Measurements from ENCODE around the gene STXBP3. TPM values are rescaled to one million over a fixed set of nuclear protein-coding genes. Genes with fewer than 3 reads are reported as not detected.

Gene STXBP3
- total and polyA plus RNA-seq, 2 experiments from 2014 or later, result 25.0 to 77.5 TPM

GRCh38 chr1:108816049-108816893 is 69.8 kb downstream of the STXBP3 start:
- peak overlapping the region; percentile 84 for H3K27ac ChIP-seq
- H3K27me3 ChIP-seq, result no peaks in the 10 kb centered on the region
- peaks cover 22% of the 10 kb centered on the region for H3K4me1 ChIP-seq (ENCODE audit: insufficient read depth)
- DNase-seq (ENCODE audit: low spot score), result peak; percentile 83
- no peaks in the 10 kb centered on the region for H3K9me3 ChIP-seq (ENCODE audit: low read depth)
- 40% methylated on average over 12 of the region's 12 CpGs for WGBS (ENCODE audit: low lambda C conversion rate, missing lambda C conversion rate)
- no peaks in the 10 kb centered on the region for H3K36me3 ChIP-seq (replicated peaks; ENCODE audit: insufficient read depth, low read depth)
- no peaks in the 10 kb centered on the region for H3K79me2 ChIP-seq
- H3K4me2 ChIP-seq, result peak overlapping the region; percentile 53
- H3K4me3 ChIP-seq, result no peak overlapping the region
- peak overlapping the region; percentile 33 for H2AFZ ChIP-seq
- H4K20me1 ChIP-seq (ENCODE audit: insufficient read depth, poor library complexity, severe bottlenecking), result no peaks in the 10 kb centered on the region
- H3K9me2 ChIP-seq (replicated peaks; ENCODE audit: insufficient read depth), result no peaks in the 10 kb centered on the region
- no peak for TF ChIP-seq EZH2 (IDR thresholded peaks at IDR 0.05; ENCODE audit: borderline replicate concordance)
- no peak for TF ChIP-seq EZH2phosphoT487 (IDR thresholded peaks at IDR 0.05; ENCODE audit: low read depth, severe bottlenecking, unreplicated experiment)
- TF ChIP-seq CTCF (IDR thresholded peaks at IDR 0.05; ENCODE audit: poor library complexity), result no peak

- Histone ChIP-seq H3K36me3 (replicated peaks; ENCODE audit: insufficient read depth, low read depth) (no peaks in the 10 kb centered on the region), H4K20me1 (ENCODE audit: insufficient read depth, poor library complexity, severe bottlenecking) (no peaks in the 10 kb centered on the region), H3K27ac (peak overlapping the region; percentile 84), H2AFZ (peak overlapping the region; percentile 33), H3K4me2 (peak overlapping the region; percentile 53), H3K27me3 (no peaks in the 10 kb centered on the region), H3K9me3 (ENCODE audit: low read depth) (no peaks in the 10 kb centered on the region), H3K79me2 (no peaks in the 10 kb centered on the region), H3K9me2 (replicated peaks; ENCODE audit: insufficient read depth) (no peaks in the 10 kb centered on the region), H3K4me1 (ENCODE audit: insufficient read depth) (peaks cover 22% of the 10 kb centered on the region), H3K4me3 (no peak overlapping the region)
- TF ChIP-seq EZH2phosphoT487 (IDR thresholded peaks at IDR 0.05; ENCODE audit: low read depth, severe bottlenecking, unreplicated experiment) (no peak), EZH2 (IDR thresholded peaks at IDR 0.05; ENCODE audit: borderline replicate concordance) (no peak), CTCF (IDR thresholded peaks at IDR 0.05; ENCODE audit: poor library complexity) (no peak)
- DNase-seq (ENCODE audit: low spot score), result no peak
- WGBS (ENCODE audit: low lambda C conversion rate, missing lambda C conversion rate), result 86% methylated on average over 8 of the region's 8 CpGs
Observed at GRCh38 chr1:108817016-108817415, 70.5 kb downstream of the STXBP3 start.

- peaks cover 22% of the 10 kb centered on the region for H3K4me1 ChIP-seq (ENCODE audit: insufficient read depth)
- no peaks in the 10 kb centered on the region for H3K27me3 ChIP-seq
- no peak for DNase-seq (ENCODE audit: low spot score)
- no peak overlapping the region for H2AFZ ChIP-seq
- TF ChIP-seq EZH2phosphoT487 (IDR thresholded peaks at IDR 0.05; ENCODE audit: low read depth, severe bottlenecking, unreplicated experiment) (no peak), EZH2 (IDR thresholded peaks at IDR 0.05; ENCODE audit: borderline replicate concordance) (no peak)
- no peaks in the 10 kb centered on the region for H3K36me3 ChIP-seq (replicated peaks; ENCODE audit: insufficient read depth, low read depth)
- H3K4me2 ChIP-seq, result no peak overlapping the region
- no peak overlapping the region for H3K4me3 ChIP-seq
- no peaks in the 10 kb centered on the region for H4K20me1 ChIP-seq (ENCODE audit: insufficient read depth, poor library complexity, severe bottlenecking)
- no peaks in the 10 kb centered on the region for H3K9me2 ChIP-seq (replicated peaks; ENCODE audit: insufficient read depth)
- no peaks in the 10 kb centered on the region for H3K9me3 ChIP-seq (ENCODE audit: low read depth)
- H3K79me2 ChIP-seq, result no peaks in the 10 kb centered on the region
- H3K27ac ChIP-seq, result no peak overlapping the region
Observed at GRCh38 chr1:108817811-108818210, 71.3 kb downstream of the STXBP3 start.

GRCh38 chr1:108819878-108820277 is 73.4 kb downstream of the STXBP3 start:
- Histone ChIP-seq H3K79me2 (no peaks in the 10 kb centered on the region), H3K27ac (no peak overlapping the region), H3K9me2 (replicated peaks; ENCODE audit: insufficient read depth) (no peaks in the 10 kb centered on the region), H3K4me3 (no peak overlapping the region), H3K36me3 (replicated peaks; ENCODE audit: insufficient read depth, low read depth) (no peaks in the 10 kb centered on the region), H3K27me3 (no peaks in the 10 kb centered on the region), H4K20me1 (ENCODE audit: insufficient read depth, poor library complexity, severe bottlenecking) (no peaks in the 10 kb centered on the region), H3K4me1 (ENCODE audit: insufficient read depth) (peaks cover 18% of the 10 kb centered on the region), H3K9me3 (ENCODE audit: low read depth) (no peaks in the 10 kb centered on the region), H2AFZ (no peak overlapping the region), H3K4me2 (no peak overlapping the region)
- WGBS (ENCODE audit: low lambda C conversion rate, missing lambda C conversion rate), result 90% methylated on average over 5 of the region's 5 CpGs
- TF ChIP-seq EZH2phosphoT487 (IDR thresholded peaks at IDR 0.05; ENCODE audit: low read depth, severe bottlenecking, unreplicated experiment) (no peak), CTCF (IDR thresholded peaks at IDR 0.05; ENCODE audit: poor library complexity) (no peak)
- no peak for DNase-seq (ENCODE audit: low spot score)

Measured in hepatocyte (in vitro differentiated cells).